HG02852 (cell line): Measurements from ENCODE around the gene RCSD1.

Source experiments
- ATAC-seq: cut with Tn5 transposase; IDR thresholded peaks from one replicate; pipeline ENCODE4 v1.9.1; 2021; ENCODE audit warnings: mild to moderate bottlenecking, moderate library complexity; ENCODE audit not compliant: unreplicated experiment

The RCSD1 gene

DNA sequence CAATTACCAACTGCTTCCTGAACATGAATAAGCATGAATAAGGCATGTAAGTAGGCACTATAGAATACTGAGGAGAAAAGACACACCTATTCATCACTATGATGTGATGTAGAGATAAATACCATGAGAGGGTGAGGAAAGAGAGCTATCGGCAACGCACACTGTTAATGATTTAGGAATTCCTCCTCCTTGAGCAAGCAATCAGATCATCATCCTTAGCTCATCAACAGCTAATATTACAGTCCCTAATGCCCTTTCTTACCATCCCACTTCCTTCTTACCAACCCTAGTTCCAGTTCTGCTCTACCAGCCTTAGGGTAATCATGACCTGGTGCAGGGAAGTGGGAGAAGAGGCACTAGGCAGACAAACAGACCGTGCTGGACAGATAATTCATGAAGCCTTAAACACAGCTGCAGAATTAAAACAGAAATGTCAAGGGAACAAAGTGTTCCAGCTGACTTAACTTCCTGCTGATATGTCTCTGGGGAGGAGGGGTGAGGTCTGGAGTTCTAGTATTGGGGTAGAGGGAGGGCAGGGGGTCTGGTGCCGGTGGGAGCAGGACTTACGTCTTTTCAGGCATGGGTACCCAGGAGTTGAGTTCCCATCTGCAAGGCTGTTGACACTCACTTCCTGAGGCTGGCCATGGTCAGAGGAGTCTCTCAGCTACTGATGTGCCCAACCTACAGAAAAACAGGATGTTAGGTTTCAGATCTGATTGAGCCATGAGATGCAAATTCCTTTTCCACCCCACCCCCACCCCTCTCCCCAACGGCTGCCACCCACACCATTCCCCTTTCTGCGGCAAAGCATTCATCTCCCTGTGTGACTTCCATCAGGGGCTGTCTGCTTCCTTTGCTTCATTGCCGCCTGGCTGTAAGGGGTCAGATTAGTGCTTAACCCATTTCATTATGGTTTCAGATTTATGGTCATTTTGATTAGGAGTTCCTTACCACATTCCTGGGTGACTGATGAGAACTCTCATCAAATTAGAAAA, 12.6 kb upstream of the RCSD1 start:
- ATAC-seq: peak; percentile 59

DNA sequence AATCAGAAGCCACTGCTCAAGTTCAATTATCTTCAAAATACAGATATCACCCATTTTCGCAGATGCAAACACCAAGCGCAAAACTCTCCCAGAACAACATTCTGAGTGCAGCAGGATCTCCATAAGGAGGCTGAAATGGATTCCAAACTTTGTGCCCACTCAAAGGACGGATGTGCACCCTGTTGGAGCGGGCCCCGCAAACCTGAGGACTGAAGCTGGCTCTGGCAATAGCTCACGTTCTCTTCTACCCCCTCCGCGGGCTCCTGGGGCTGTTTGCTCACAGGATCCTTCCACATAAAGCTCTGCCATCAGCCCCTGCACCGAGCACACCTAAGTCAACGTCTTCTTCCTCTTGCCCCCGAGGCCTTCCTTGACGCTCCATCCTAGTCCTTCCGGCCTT, 11.7 kb upstream of the RCSD1 start:
- ATAC-seq: no peak

DNA sequence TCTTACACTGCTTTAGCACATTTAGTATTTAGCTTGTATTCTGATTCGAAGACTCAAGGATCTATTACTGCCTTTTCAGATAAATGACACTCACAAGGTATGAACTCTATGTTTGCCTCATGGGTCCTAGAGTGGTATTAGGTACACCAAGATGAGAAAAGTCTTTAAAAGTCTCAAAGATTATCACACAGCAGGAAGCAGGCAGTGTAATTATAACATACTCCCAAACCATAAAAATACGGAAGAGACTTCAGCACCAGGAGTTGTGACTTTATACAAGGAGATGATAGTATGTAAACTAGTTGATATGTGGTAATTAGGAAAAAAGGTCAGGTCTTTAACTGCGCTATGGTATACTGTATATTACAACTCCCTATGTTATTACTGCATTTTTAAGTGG, 11.2 kb upstream of the RCSD1 start:
- ATAC-seq: no peak

DNA sequence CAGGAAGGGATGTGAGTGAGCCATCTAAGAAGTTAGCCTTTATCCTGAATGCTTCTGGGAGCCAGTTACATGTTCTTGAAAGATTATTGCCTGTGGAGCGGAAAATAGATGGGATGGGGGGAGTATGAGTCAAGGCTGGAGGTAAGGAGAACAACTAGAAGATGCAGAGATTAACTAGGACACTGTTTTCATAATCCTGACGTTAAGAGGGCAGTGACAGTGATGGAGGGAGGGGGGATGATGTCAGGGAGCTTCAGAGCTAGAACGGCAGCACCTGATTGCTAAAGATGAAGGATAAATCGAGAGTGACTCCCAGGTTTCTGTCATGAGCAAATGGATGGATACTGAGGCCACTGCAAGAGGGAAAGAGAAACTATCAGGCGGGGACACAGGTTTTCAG, 10.0 kb upstream of the RCSD1 start:
- ATAC-seq: no peak

DNA sequence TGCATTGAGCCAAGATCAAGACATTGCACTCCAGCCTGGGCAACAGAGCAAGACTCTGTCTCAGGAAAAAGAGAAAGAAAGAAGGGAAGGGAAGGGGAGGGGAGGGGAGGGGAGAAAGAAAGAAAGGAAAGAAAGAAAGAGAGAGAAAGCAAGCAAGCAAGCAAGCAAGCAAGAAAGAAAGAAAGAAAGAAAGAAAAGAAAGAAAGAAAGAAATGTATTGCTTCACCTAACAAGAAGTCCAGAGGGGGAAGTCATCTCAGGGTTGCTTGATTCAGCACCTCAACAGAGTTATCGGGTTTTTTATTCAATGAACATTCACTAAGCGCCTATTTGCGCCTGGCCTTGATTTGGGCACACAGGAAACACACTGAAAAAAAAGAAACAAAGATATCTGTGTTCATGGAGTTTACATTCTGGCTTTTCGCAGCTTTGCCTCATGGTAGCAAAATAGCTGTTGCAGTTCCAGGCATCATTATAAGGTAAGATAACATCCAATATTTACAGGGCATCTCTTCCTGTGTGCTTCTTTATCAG, 8.2 kb upstream of the RCSD1 start:
- ATAC-seq: no peak

DNA sequence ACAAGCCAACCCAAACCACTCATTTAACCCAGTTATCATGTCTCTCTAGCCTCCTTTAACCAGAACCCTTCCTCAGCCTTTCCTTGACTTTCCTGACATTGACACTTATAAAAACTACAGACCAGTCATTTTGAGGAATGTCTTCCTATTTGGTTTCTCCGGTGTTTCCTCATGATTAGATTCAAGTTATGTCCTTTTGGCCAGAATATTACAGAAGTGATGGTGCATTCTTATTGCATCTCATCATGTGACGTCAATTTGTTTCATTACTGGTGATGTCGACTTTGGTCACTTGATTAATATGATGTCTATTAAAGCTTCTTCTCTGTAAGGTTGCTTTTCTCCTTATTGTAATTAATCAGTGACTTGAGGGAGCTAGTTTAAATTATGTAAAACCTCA, 6.1 kb upstream of the RCSD1 start:
- no peak for ATAC-seq

DNA sequence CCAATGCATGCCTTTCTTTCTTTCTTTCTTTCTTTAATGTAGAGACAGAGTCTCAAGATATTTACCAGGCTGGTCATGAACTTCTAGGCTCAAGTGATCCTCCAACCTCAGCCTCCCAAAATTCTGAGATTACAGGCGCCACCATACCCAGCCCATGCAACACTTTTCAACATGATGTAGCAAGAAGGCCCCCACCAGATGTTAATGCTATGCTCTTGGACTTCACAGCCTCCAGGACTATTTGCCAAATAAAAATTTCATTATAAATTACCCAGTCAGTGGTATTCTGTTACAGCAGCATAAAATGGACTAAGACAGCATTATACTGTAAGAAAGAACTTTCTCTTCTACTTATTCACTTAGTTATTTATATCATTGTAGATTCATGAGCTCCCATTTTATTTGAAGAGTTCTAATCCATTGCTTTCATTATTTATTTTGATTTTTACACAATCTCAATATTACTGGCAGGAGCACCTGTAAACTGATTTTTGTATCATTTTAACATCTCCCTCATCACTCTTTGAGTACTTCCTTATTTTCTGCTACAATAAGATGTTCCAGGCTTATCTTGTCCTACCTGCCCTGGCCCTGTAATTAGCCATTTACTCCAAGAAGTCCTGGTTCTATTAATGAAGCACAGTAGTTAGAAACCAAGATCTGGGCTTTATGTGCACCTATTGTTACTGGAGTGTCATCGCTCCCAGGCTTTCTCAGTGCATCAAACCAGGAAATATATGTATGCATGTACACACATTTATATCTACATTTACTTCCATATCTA, 4.8 kb upstream of the RCSD1 start:
- no peak for ATAC-seq

DNA sequence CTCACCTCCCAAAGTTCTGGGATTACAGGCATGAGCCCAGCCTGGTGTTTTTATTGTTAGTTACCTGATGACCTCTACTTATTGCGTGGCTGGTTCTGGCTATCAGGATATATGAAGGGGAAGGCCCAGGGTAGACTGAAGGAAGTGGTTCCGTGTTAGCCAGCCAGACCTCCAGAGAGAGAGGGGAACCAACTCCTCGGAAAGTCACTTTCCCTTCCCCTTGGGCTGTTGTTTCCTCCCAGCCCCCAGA, 2.5 kb upstream of the RCSD1 start:
- no peak for ATAC-seq

DNA sequence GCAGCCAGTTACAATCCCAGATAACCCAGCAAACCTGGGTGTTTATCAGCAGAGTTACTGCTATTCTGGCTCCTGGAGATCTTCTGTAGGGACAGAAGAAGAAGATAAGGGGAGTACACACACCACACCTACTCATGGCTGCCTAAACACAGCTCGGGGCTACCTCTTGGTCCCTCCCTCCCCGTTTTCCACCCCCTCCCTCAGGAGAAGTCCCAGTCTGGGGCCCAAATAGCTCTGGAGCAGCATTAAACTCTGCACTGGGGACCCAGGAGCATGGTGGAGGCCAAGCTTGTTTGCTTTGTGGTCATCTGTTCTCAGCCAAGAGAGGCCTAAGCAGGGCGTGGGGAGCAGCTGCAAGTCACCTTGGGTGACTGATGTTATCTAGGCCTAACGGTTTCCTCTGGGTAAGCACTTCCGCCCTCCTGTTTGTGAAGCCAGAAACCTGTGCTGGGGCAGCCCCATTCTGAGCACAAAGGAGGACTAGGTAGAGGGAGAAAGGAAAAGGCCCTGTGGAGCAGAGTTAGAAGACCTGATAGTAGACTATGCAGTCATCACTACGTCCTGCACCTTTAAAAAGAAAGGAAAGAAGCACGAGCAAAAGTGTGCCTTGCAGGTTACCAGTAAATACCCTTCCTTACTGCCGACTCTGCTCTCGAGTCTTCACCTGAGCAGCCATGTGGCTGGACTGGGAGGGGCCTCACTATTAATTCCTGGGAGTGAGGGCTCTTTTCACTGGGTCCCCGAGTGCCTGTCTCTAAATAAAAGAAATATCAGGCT, 2.0 kb upstream of the RCSD1 start:
- ATAC-seq: peak; percentile 66

DNA sequence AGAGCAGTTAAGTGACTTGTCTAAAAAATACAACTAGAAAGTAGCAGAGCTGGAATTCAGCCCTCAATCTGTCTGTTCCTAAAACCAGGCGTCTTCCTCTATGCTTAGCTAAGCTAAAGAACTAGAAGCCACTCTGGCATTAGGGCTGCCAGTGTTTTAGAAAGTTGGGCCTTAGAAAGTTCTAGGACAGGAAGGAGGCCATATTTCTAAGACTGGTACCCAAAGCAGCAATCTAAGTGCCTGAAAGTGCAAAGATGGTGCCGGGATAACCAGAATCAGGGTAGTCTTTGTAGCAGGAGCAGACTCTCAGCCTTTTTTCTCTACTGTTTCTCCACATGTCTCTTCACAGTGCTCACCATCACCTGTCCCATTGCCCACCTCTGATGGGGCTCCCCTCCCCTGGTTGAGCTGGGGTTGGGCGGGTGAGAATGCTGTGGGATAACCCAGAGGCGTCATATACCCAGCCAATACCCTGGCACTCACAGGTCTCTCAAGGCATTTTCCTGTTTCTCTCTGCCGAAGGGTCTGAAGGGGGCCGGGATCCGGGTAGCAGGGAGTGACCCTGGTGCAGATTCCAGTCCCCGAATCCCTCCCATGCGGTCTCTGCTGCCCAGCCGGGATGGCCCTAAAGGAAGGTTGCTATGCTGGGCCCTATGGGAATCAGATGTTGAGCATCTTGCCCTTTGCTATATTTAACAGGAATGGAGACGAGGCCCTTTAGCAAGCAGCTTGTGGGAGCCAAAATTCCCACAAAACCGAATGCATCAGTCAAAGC, 1.1 kb upstream of the RCSD1 start:
- ATAC-seq: no peak

DNA sequence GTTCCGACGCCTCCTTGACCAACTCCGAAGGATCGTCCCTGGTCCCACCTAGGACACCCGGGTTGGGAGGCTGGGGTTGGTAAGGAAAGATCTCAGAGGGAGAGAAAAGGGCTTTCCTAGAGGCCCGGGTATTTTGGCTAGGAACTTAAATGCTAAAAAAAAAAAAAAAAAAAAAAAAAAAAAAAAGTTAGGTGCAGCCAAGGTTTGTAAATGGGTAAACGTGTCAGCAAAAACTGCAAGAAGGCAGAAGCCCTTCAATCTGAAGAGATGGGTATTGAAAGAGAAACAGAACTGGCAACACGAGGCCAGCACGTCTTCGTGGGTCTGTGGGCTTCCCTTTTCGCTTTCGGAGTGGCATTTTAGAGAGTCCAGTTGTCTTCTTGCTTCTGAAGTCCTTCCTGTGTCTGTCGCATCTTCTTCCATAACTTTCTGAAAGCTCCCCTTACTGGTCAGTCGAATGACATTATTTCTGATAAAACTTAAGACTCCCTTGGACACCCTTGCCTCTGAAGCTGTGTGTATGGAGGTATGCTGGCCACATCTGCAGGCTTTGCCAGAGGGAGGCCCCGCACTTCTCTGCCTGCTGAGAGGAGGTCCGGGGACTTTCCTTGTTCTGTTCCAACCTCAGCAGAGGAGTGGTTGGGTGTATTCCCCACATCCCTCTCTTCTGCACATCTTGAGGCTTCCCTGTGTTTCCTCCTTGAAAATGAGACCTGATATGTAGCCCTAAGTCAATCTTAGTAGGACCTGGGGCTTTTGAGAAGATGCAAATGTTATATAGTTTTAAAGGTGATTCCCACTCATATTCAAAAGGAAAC, 745 bp downstream of the RCSD1 start:
- ATAC-seq: peak; percentile 25

DNA sequence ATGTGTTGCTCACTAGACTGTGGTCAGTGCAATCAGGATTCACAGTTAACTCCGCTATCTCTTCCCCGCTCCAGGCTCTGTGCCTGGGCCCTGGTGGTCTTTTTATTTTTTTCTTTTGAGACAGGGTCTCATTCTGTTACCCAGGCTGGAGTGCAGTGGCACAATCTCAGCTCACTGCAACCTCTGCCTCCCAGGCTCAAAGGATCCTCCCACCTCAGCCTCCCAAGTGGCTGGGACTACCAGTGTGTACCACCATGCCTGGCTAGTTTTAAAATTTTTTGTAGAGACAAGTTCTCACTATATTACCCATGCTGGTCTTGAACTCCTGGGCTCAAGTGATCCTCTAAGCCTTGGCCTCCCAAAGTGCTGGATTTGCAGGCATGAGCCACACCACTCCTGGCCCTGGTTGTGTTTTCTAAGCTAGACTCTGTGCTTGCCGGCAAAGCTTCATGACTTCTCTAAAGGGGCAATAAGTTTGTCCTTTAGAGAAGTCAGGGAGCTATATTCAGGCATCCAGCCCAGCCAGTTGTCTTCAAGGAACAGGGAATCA, 1.4 kb downstream of the RCSD1 start:
- no peak for ATAC-seq

DNA sequence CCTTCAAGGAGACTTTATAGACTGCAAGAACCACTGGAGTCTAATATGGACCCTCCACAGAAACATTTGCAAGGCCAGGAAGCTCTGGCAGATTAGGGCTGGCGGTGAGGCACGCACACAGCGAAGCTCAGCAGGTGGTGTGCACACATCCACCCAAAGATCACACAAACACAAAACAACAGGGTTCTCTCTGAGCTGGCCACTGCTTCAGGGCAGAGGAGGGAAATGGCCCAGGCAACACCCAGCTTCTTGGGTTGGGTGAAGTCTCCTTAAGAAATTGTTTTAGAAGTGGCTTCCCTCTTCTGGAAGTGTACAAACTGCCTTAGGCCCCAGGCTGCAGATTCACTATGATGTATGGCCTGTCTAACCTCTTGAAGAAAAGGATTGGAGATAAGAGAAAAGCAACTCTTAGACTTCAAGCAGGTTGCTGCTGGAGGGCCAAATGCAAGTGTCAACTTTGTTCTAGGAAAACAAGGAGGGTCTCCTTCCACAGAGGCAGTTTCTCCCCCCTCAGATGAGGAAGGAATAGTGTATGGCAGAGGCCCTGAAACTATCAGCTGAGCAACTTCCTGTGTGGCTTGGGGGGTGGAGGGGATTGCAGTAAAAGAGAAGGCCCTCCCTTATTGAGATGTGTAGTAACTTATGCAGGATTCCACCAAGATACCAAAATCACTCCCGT, 2.0 kb downstream of the RCSD1 start:
- ATAC-seq: no peak

DNA sequence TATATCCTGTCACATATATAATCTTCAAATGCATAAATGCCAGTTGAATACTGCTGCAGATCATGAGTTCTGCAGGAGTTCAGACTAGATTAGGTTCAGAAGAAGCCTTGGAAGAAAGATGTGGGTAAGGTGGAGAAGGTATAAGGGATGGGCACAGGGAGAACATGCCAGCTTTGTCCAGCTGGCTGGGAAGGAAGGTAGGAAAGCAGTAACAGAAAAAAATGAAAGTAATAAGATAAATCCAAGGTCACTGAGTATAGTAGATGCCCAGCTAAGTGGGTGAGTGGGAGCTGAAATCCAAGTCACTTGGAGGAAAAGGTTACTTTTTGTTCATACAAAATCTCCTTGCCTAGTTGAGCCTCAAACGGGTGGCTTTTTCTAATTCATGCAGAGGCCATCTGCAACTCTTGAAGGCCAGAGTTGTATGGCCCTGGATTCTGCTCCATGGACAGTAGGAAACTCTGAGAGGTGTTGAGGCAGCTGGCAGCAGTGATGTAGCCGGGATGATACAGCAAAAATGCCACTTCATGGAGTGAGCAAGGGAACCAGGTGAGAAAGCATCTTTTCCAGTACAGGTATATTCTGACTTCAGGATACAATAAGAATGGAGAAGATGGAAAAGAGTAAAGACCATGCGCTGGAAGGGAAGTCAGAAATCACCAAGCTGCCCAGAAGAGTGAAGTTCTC, 3.4 kb downstream of the RCSD1 start:
- ATAC-seq: no peak

DNA sequence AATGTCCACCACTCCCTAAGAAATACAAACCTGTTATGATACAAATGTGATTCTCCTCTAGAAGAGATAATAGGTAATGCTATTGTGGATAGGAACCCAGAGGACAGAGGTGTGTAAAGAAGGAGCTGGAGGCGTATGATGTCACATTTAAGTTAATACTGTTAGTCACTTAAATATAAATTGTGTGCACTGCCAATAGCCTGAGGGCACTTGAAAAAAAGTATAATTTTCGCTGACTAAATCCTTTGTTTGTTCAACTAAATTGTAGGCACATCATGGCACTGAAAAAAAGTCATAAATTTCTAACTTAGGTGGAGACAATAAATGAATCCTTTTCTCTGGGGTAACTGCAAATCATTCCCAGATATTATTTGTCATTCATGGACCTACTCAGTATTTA, 4.4 kb downstream of the RCSD1 start:
- ATAC-seq: no peak

DNA sequence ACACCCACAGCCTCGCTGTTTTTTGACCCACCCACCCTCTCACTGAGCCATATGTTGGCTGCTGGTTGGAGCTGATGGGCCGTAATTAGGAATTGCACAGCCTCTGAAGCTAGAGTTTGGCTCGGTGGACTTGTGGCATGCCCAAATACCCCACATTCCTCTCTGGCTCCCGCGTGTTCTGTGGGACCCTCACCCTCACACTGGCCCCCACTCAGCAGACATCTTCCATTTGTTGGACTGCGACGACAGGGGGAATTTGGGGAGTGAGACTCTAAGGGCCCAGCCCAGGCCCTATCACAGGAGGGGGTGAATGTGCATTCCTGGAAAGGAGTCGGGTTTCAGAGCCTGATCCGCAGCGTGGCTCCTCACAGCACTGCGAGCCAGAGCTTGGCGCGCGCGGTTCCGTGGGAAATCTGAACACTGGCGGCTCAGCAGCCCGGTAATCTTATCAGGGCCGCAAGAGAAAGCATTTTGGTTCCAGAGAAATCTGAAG, 5.2 kb downstream of the RCSD1 start:
- ATAC-seq: no peak

DNA sequence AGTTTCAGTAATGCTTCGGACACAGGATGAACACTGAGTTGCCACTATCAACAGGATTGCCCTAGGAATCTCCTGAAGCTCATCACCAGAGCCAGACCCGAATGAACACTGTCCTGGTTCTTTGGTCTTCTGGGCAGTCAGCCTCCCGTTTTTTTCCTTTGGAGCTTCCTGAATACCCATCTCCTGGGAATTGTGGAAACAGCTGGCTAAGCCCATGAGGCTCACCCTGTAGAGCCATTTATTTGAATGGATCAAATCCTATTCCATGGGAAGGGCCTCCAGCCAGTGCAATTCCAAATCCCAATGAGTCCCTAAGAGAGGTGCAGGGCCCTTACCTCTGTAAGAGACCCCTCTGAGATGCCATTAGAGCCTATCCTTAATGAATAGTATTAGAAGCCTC, 5.9 kb downstream of the RCSD1 start:
- no peak for ATAC-seq

DNA sequence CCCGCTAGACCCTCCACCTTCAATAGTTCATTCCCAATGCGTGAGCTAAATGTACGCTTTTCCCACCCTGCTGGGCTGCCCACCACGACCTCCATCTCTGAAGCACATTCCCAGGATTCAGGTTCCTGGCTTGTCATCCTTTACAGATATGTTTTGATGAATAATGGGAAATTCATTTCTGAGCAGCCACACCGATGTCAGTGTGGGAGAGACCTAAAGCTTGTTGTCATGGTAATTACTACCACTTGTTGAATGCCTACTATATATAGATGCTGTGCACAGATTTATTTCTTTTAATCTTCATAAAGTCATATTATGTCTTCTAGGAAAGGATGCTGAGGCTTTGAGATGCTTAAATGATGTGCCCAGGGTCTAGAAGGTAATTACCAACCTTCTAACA, 8.0 kb downstream of the RCSD1 start:
- ATAC-seq: no peak
